ENCODE data around the gene KANK2.

Gene KANK2

DNA sequence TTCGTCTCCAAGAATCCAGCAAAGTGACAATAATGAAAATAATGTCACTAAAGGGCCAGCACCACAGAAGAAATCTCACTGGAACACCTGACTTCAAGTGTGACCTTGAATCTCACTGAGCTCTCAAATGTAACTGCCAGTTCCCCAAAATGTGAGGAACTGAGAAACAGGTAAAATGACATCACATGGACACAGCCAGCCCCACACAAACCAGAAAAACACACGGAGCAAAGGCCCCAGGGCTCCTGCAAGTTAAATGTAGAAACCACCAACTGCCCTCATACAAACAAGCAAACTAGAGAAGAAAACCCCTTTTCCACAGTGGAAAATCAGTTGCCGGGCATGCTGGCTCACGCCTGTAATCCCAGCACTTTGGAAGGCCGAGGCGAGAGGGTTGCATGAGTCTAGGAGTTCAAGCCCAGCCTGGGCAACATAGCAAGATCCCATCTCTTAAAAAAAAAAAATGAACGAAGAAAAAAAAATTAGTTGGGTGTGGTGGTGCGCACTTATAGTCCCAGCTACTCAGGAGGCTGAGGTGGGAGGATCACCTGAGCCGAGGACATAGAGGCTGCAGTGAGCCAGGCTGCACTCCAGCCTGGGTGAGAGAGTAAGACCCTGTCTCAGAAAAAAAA, 8.7 kb upstream of the KANK2 start:
- Mint-ChIP-seq H3K4me3 (peak overlapping the region; percentile 24), H3K9me3 (peaks cover 13% of the 10 kb centered on the region), H3K27me3 (peaks cover 14% of the 10 kb centered on the region), H3K27ac (peak overlapping the region; percentile 70), H3K4me1 (peaks cover 34% of the 10 kb centered on the region), H3K36me3 (peaks cover 18% of the 10 kb centered on the region)
- peak; percentile 89 for ATAC-seq

GRCh38 chr19:11204943-11205349, 7.6 kb upstream of the KANK2 start:
- Mint-ChIP-seq H3K27me3 (peaks cover 14% of the 10 kb centered on the region), H3K27ac (peak overlapping the region; percentile 31), H3K36me3 (peaks cover 7% of the 10 kb centered on the region), H3K4me3 (no peak overlapping the region), H3K9me3 (peaks cover 2% of the 10 kb centered on the region), H3K4me1 (peaks cover 34% of the 10 kb centered on the region)
- ATAC-seq, result no peak

- Mint-ChIP-seq H3K4me3 (no peak overlapping the region), H3K36me3 (peaks cover 2% of the 10 kb centered on the region), H3K4me1 (peaks cover 34% of the 10 kb centered on the region), H3K27me3 (peaks cover 14% of the 10 kb centered on the region), H3K9me3 (no peaks in the 10 kb centered on the region), H3K27ac (peak overlapping the region; percentile 31)
- ATAC-seq, result no peak
Measured at GRCh38 chr19:11204076-11204602, 6.8 kb upstream of the KANK2 start.

DNA sequence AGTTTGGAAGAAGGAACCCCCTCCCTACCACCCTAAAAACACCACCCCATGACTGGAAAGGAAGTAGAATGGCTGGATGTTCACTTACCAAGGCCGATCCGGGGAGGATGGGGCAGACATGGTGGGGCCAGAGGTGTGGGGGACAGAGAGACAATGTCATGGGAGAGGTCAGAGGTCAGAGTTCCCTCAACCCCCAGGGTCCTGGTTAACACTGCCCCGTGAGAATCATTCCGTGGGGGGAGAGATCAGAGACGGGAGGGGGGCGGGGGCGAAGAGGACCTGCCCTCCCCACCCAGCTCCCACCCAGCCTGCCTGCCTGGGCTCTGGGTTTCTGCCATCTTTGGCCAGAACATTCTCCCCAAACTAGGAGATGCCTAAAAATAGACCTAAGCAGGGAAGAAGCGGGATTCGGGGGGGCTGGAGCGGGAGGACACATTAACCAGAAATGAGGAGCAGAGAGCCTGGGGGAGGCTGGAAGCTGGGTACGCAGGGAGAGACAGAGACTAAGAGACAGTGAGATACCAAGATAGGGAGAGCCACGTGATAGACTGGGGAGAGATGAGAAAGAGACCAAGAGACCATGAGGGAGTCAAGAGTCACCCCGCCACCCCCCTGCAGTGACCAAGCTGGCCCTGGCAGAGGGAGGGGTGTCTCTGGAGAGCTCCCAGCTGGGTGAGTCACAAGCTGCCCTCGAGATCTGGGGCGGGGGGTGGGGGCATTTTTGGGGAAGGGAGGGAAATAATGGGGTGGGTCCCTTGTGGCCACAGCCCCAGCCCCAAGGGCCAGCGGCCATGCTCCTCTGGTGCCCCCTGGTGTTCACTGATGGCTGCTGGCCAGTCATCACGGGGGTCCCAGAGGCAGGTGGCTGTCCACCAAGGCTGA, 6.1 kb upstream of the KANK2 start:
- H3K9me3 Mint-ChIP-seq, result no peaks in the 10 kb centered on the region
- ATAC-seq, result no peak
- peak overlapping the region; percentile 31 for H3K27ac Mint-ChIP-seq
- H3K27me3 Mint-ChIP-seq, result peaks cover 14% of the 10 kb centered on the region
- H3K36me3 Mint-ChIP-seq, result no peaks in the 10 kb centered on the region
- no peak overlapping the region for H3K4me3 Mint-ChIP-seq
- H3K4me1 Mint-ChIP-seq, result peaks cover 34% of the 10 kb centered on the region

GRCh38 chr19:11202488-11203193, 5.3 kb upstream of the KANK2 start:
- H3K4me3 Mint-ChIP-seq, result no peak overlapping the region
- peaks cover 14% of the 10 kb centered on the region for H3K27me3 Mint-ChIP-seq
- no peaks in the 10 kb centered on the region for H3K36me3 Mint-ChIP-seq
- no peaks in the 10 kb centered on the region for H3K9me3 Mint-ChIP-seq
- ATAC-seq, result no peak
- peaks cover 34% of the 10 kb centered on the region for H3K4me1 Mint-ChIP-seq
- no peak overlapping the region for H3K27ac Mint-ChIP-seq

GRCh38 chr19:11201791-11202190, 4.4 kb upstream of the KANK2 start:
- Mint-ChIP-seq H3K27ac (no peak overlapping the region), H3K4me1 (peaks cover 39% of the 10 kb centered on the region), H3K4me3 (no peak overlapping the region), H3K27me3 (peaks cover 16% of the 10 kb centered on the region), H3K9me3 (no peaks in the 10 kb centered on the region), H3K36me3 (no peaks in the 10 kb centered on the region)
- ATAC-seq, result no peak

GRCh38 chr19:11200931-11201330, 3.6 kb upstream of the KANK2 start:
- Mint-ChIP-seq H3K27me3 (peaks cover 25% of the 10 kb centered on the region), H3K4me3 (no peak overlapping the region), H3K9me3 (no peaks in the 10 kb centered on the region), H3K27ac (no peak overlapping the region), H3K4me1 (peaks cover 39% of the 10 kb centered on the region), H3K36me3 (no peaks in the 10 kb centered on the region)
- no peak for ATAC-seq

DNA sequence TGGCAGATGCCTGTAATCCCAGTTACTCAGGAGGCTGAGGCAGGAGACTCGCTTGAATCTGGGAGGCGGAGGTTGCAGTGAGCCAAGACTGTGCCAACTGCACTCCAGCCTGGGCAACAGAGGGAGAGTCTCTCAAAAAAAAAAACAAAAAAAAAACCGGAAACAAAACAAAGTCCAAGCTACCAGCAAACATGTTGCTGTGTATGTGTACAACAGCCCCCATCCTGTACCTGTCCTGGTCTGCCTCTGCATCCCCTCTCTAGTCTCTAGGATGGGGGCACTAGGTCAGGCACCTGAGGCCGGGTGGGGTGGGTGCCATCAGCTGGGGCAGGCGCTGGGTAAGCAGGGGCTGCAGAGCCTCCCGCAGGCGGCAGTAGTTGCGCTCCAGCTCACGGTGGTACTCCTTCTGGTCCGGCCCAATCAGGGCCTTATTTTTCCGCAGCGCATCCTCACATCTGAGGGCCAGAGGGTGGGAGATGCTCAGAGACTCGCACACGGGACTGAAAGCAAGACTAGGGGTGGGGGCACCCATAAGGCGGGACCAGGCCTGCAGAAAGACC, 2.8 kb upstream of the KANK2 start:
- no peaks in the 10 kb centered on the region for H3K9me3 Mint-ChIP-seq
- peaks cover 33% of the 10 kb centered on the region for H3K4me1 Mint-ChIP-seq
- ATAC-seq, result no peak
- H3K27me3 Mint-ChIP-seq, result peaks cover 33% of the 10 kb centered on the region
- H3K4me3 Mint-ChIP-seq, result no peak overlapping the region
- no peak overlapping the region for H3K27ac Mint-ChIP-seq
- H3K36me3 Mint-ChIP-seq, result no peaks in the 10 kb centered on the region

- Mint-ChIP-seq H3K9me3 (no peaks in the 10 kb centered on the region), H3K27me3 (peaks cover 37% of the 10 kb centered on the region), H3K4me1 (peaks cover 27% of the 10 kb centered on the region), H3K4me3 (no peak overlapping the region), H3K27ac (no peak overlapping the region), H3K36me3 (no peaks in the 10 kb centered on the region)
- ATAC-seq, result no peak
Measured at GRCh38 chr19:11199517-11199916, 2.2 kb upstream of the KANK2 start.

DNA sequence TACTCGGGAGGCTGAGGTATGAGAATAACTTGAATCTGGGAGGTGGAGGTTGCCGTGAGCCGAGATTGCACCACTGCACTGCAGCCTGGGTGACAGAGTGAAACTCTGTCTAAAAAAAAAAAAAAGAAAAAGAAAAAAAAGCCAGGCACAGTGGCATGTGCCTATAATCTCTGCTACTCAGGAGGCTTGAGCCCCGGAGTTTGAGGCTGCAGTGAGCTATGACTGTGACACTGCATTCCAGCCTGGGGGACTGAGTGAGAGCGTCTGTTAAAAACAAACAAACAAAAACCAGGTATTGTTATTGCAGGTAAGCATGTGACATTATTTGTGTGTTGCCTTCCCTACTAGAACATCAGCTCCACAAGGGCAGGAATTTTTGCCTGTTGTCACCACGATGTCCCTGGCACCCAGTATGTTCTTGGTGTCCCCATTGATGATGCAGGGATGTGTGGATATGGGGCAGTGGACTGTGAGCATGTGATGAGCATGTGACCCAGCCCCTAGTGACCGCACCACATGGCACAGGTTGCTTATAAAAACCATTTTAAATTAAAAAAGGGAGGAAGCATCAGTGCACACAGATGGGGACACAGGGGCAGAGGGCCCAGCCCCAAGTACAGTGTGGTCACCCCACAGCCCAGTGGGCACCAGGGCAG, 1.6 kb upstream of the KANK2 start:
- H3K36me3 Mint-ChIP-seq, result no peaks in the 10 kb centered on the region
- H3K9me3 Mint-ChIP-seq, result no peaks in the 10 kb centered on the region
- no peak overlapping the region for H3K4me3 Mint-ChIP-seq
- peaks cover 22% of the 10 kb centered on the region for H3K4me1 Mint-ChIP-seq
- no peak overlapping the region for H3K27ac Mint-ChIP-seq
- no peak for ATAC-seq
- peaks cover 43% of the 10 kb centered on the region for H3K27me3 Mint-ChIP-seq

GRCh38 chr19:11198175-11198534, 810 bp upstream of the KANK2 start:
- Mint-ChIP-seq H3K27ac (no peak overlapping the region), H3K4me3 (peak overlapping the region; percentile 51), H3K36me3 (no peaks in the 10 kb centered on the region), H3K27me3 (peaks cover 45% of the 10 kb centered on the region), H3K9me3 (no peaks in the 10 kb centered on the region), H3K4me1 (peaks cover 15% of the 10 kb centered on the region)
- no peak for ATAC-seq

GRCh38 chr19:11196406-11197287, 698 bp downstream of the KANK2 start:
- H3K9me3 Mint-ChIP-seq, result no peaks in the 10 kb centered on the region
- H3K27me3 Mint-ChIP-seq, result peaks cover 35% of the 10 kb centered on the region
- H3K4me1 Mint-ChIP-seq, result peaks cover 11% of the 10 kb centered on the region
- H3K4me3 Mint-ChIP-seq, result peak overlapping the region; percentile 72
- no peak overlapping the region for H3K27ac Mint-ChIP-seq
- ATAC-seq, result peak; percentile 2
- no peaks in the 10 kb centered on the region for H3K36me3 Mint-ChIP-seq

DNA sequence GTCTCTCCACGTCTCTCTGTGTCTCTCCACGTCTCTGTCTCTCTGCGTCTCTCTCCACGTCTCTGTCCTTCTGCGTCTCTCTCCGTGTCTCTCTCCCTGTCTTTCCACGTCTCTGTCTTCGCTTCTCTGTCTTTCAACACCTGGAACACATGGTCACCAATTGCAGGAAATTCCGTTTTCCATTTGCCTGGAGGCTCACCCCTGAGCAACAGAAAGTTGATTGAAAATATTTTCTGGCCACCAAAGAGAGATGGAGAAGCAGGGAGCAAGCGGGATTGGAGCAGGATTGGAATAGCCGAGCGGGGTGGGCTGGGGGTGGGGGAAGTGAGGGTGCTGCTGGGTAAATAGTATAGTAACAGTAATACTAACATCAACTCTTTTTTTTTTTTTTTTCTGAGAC, 1.7 kb downstream of the KANK2 start:
- no peak for ATAC-seq
- Mint-ChIP-seq H3K9me3 (no peaks in the 10 kb centered on the region), H3K36me3 (no peaks in the 10 kb centered on the region), H3K4me3 (no peak overlapping the region), H3K27ac (no peak overlapping the region), H3K27me3 (peaks cover 35% of the 10 kb centered on the region), H3K4me1 (peaks cover 11% of the 10 kb centered on the region)

All from stimulated activated memory B cell treated with anti-CD40 and anti-IgM and Interleukin-4, amounts not matched to agents 10 μg/mL and 1 μg/mL and 100 μg/mL, for 72 hours (primary cell).